ENCODE results near the gene ZCCHC4. TPM values are rescaled to one million over a fixed set of nuclear protein-coding genes. Genes with fewer than 3 reads are reported as not detected.

Gene ZCCHC4
- total RNA-seq, 1 donor from 2014 or later, result 6.0 TPM

DNA sequence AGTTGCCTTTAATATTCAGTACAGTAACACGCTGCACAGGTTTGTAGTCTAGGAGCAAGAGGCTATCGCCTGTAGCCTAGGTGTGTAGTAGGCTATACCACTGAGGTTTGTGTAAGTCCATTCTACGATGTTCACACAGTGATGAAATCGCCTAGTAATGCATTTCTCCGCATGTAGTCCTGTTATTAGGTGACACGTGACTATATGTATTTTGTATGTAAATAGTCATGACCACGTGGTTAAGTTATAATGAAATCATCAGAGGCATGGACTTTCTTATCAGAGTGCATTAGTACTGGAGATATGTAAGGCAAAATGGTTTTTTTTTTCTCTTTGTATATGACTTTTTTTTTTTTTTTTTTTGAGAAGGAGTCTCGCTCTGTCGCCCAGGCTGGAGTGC lies 9.9 kb upstream of the ZCCHC4 start:
- Mint-ChIP-seq H3K27ac (ENCODE audit: unreplicated experiment) (no peak overlapping the region), H3K4me3 (ENCODE audit: unreplicated experiment) (no peak overlapping the region), H3K4me1 (ENCODE audit: low read depth) (peaks cover 3% of the 10 kb centered on the region), H3K9me3 (ENCODE audit: low read depth) (no peaks in the 10 kb centered on the region), H3K27me3 (ENCODE audit: low read depth) (peaks cover 20% of the 10 kb centered on the region), H3K36me3 (ENCODE audit: low read depth) (no peaks in the 10 kb centered on the region)
- DNase-seq (ENCODE audit: low spot score), result no peak
- TF ChIP-seq CTCF (IDR thresholded peaks at IDR 0.05), result no peak

DNA sequence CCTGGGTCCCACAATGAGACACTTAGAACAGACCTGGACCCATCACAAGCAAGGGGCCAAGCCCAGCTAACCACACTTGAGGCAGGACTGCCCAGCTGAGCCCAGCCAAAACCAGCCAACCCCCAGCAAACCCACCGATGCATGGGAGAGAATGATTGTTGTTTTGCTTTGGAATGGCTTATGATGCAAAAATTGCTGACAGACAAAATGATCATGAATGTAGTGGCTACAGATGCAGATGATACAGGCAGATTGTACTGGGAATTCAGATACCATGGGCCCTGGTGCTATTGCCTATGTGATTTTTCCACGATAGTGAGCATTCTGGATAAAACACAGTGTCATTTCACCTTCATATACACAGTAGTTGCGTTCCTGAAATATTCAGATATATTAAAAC lies 9.0 kb upstream of the ZCCHC4 start:
- Mint-ChIP-seq H3K4me3 (ENCODE audit: unreplicated experiment) (no peak overlapping the region), H3K9me3 (ENCODE audit: low read depth) (no peaks in the 10 kb centered on the region), H3K4me1 (ENCODE audit: low read depth) (peaks cover 9% of the 10 kb centered on the region), H3K27ac (ENCODE audit: unreplicated experiment) (no peak overlapping the region), H3K27me3 (ENCODE audit: low read depth) (peaks cover 12% of the 10 kb centered on the region), H3K36me3 (ENCODE audit: low read depth) (no peaks in the 10 kb centered on the region)
- TF ChIP-seq CTCF (IDR thresholded peaks at IDR 0.05), result no peak
- no peak for DNase-seq (ENCODE audit: low spot score)

- Mint-ChIP-seq H3K9me3 (ENCODE audit: low read depth) (no peaks in the 10 kb centered on the region), H3K4me1 (ENCODE audit: low read depth) (peaks cover 14% of the 10 kb centered on the region), H3K27ac (ENCODE audit: unreplicated experiment) (no peak overlapping the region), H3K4me3 (ENCODE audit: unreplicated experiment) (no peak overlapping the region), H3K36me3 (ENCODE audit: low read depth) (no peaks in the 10 kb centered on the region), H3K27me3 (ENCODE audit: low read depth) (peaks cover 3% of the 10 kb centered on the region)
- DNase-seq (ENCODE audit: low spot score), result no peak
- no peak for TF ChIP-seq CTCF (IDR thresholded peaks at IDR 0.05)
Measured at GRCh38 chr4:25306518-25307057, 6.0 kb upstream of the ZCCHC4 start.

- Mint-ChIP-seq H3K4me3 (ENCODE audit: unreplicated experiment) (no peak overlapping the region), H3K27ac (ENCODE audit: unreplicated experiment) (no peak overlapping the region)
- DNase-seq (ENCODE audit: low spot score), result no peak
Measured at GRCh38 chr4:25307596-25307995, 5.0 kb upstream of the ZCCHC4 start.

DNA sequence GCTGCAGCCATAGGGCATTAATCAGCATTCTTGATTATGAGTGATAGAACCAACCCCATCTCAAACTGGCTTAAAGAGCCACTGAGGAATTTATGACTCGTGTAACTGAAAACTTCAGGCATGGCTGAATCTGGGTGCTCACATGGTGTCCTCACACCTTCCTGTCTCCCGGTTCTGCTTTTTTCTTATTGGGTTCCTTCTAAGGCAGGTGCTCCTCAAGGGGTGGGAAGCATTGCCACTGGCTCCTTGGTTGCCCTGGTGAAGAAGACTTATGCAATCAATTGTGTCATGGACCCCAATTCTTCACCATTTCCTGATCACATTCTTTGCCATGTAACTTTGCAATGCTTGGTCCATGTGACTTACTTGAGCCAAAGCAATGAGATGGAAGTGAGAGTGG lies 4.3 kb upstream of the ZCCHC4 start:
- H3K4me3 Mint-ChIP-seq (ENCODE audit: unreplicated experiment), result no peak overlapping the region
- no peak for DNase-seq (ENCODE audit: low spot score)
- H3K9me3 Mint-ChIP-seq (ENCODE audit: low read depth), result no peaks in the 10 kb centered on the region
- H3K4me1 Mint-ChIP-seq (ENCODE audit: low read depth), result peaks cover 18% of the 10 kb centered on the region
- no peak for TF ChIP-seq CTCF (IDR thresholded peaks at IDR 0.05)
- no peak overlapping the region for H3K27ac Mint-ChIP-seq (ENCODE audit: unreplicated experiment)
- peaks cover 3% of the 10 kb centered on the region for H3K27me3 Mint-ChIP-seq (ENCODE audit: low read depth)
- H3K36me3 Mint-ChIP-seq (ENCODE audit: low read depth), result no peaks in the 10 kb centered on the region

More at GRCh38 chr4:25307596-25307995, 5.0 kb upstream of the ZCCHC4 start:
- peaks cover 14% of the 10 kb centered on the region for H3K4me1 Mint-ChIP-seq (ENCODE audit: low read depth)
- TF ChIP-seq CTCF (IDR thresholded peaks at IDR 0.05), result no peak
- no peaks in the 10 kb centered on the region for H3K9me3 Mint-ChIP-seq (ENCODE audit: low read depth)
- no peaks in the 10 kb centered on the region for H3K36me3 Mint-ChIP-seq (ENCODE audit: low read depth)
- H3K27me3 Mint-ChIP-seq (ENCODE audit: low read depth), result peaks cover 3% of the 10 kb centered on the region

Measured in chondrocyte (in vitro differentiated cells).